SK-N-SH treated with all-trans-retinoic acid at 6 μM for 48 hours (cell line): ENCODE data around the gene CHRM4.

Source experiments
- ATAC-seq: fragments of 200-7000 bp; cut with Tn5 transposase; 3 replicates; pipeline ENCODE4 v1.9.1; 2020; ENCODE audit warnings: mild to moderate bottlenecking, moderate library complexity
- ARNTL ChIP-seq: fragments of 450-650 bp; formaldehyde crosslinking; IDR thresholded peaks from 2 replicates; pipeline ENCODE4 v1.5.0; 2020; ENCODE audit warnings: low read depth, mild to moderate bottlenecking, moderate library complexity, borderline replicate concordance
- CREB5 ChIP-seq: fragments of 250-450 bp; sonication (Bioruptor Pico); IDR thresholded peaks from 2 replicates; pipeline ENCODE4 v1.5.1; 2020; ENCODE audit warnings: low read depth, mild to moderate bottlenecking, moderate library complexity
- CSRNP3 ChIP-seq: fragments of 250-450 bp; sonication (Bioruptor Pico); IDR thresholded peaks from 2 replicates; pipeline ENCODE4 v1.5.1; 2021; ENCODE audit warnings: mild to moderate bottlenecking, moderate library complexity
- GLIS3 ChIP-seq: fragments of 250-450 bp; sonication (Bioruptor Pico); IDR thresholded peaks from 2 replicates; pipeline ENCODE4 v1.5.0; 2020; ENCODE audit warnings: mild to moderate bottlenecking, moderate library complexity
- ISL1 ChIP-seq: fragments of 250-450 bp; sonication (Bioruptor Pico); IDR thresholded peaks from 2 replicates; pipeline ENCODE4 v2.1.2; 2022; ENCODE audit warnings: mild to moderate bottlenecking, moderate library complexity
- OSR1 ChIP-seq: fragments of 250-450 bp; sonication (Bioruptor Pico); IDR thresholded peaks from 2 replicates; pipeline ENCODE4 v1.8.0; 2022; ENCODE audit warnings: moderate library complexity, mild to moderate bottlenecking, inconsistent platforms
- PPARA ChIP-seq: fragments of 250-450 bp; sonication (Bioruptor Pico); IDR thresholded peaks from 2 replicates; pipeline ENCODE4 v1.5.0; 2020; ENCODE audit warnings: mild to moderate bottlenecking, borderline replicate concordance
- RARB ChIP-seq: fragments of 250-450 bp; sonication (Bioruptor Pico); IDR thresholded peaks from 2 replicates; pipeline ENCODE4 v1.8.0; 2021; ENCODE audit warnings: mild to moderate bottlenecking, moderate library complexity
- SNAI2 ChIP-seq: fragments of 250-450 bp; sonication (Bioruptor Pico); IDR thresholded peaks from 2 replicates; pipeline ENCODE4 v1.5.0; 2020; ENCODE audit warnings: mild to moderate bottlenecking, moderate library complexity
- TCF4 ChIP-seq: fragments of 250-450 bp; sonication (Bioruptor Pico); IDR thresholded peaks from 2 replicates; pipeline ENCODE4 v1.8.0; 2021; ENCODE audit warnings: mild to moderate bottlenecking, moderate library complexity, borderline replicate concordance
- TOX ChIP-seq: fragments of 250-450 bp; sonication (Bioruptor Pico); IDR thresholded peaks from 2 replicates; pipeline ENCODE4 v1.8.0; 2021; ENCODE audit warnings: mild to moderate bottlenecking, moderate library complexity, borderline replicate concordance
- TSHZ2 ChIP-seq: fragments of 250-450 bp; sonication (Bioruptor Pico); IDR thresholded peaks from 2 replicates; pipeline ENCODE4 v1.5.0; 2020; ENCODE audit warnings: mild to moderate bottlenecking, moderate library complexity
- ZC3H10 ChIP-seq: fragments of 250-450 bp; sonication (Bioruptor Pico); IDR thresholded peaks from 2 replicates; pipeline ENCODE4 v1.5.1; 2021; ENCODE audit warnings: mild to moderate bottlenecking, moderate library complexity
- ZFP3 ChIP-seq: fragments of 250-450 bp; sonication (Bioruptor Pico); IDR thresholded peaks from 2 replicates; pipeline ENCODE4 v1.5.0; 2020; ENCODE audit warnings: mild to moderate bottlenecking, moderate library complexity
- ZFP30 ChIP-seq: fragments of 450-650 bp; formaldehyde crosslinking; IDR thresholded peaks from 2 replicates; pipeline ENCODE4 v1.5.0; 2022; ENCODE audit warnings: mild to moderate bottlenecking, moderate library complexity
- ZNF70 ChIP-seq: fragments of 450-650 bp; formaldehyde crosslinking; IDR thresholded peaks from 2 replicates; pipeline ENCODE4 v1.5.0; 2020; ENCODE audit warnings: mild to moderate bottlenecking, moderate library complexity
- ZNF8 ChIP-seq: fragments of 450-650 bp; formaldehyde crosslinking; IDR thresholded peaks from 2 replicates; pipeline ENCODE4 v1.5.0; 2020; ENCODE audit warnings: mild to moderate bottlenecking, moderate library complexity

Gene CHRM4

GRCh38 chr11:46345881-46346484 is 45.6 kb downstream of the CHRM4 start:
- no peak for ATAC-seq
- TF ChIP-seq CSRNP3, result no peak
- no peak for TF ChIP-seq ZC3H10 (CRISPR knock-in tag)
- TF ChIP-seq ARNTL, result no peak

- ATAC-seq, result no peak
- no peak for TF ChIP-seq TOX (CRISPR knock-in tag)
- no peak for TF ChIP-seq ZC3H10 (CRISPR knock-in tag)
- no peak for TF ChIP-seq CSRNP3
These were observed 46.4 kb downstream of the CHRM4 start for GRCh38 chr11:46345131-46345597.

- no peak for ATAC-seq
These were observed 48.1 kb downstream of the CHRM4 start for GRCh38 chr11:46343520-46343919.

GRCh38 chr11:46342239-46342638 is 49.3 kb downstream of the CHRM4 start:
- no peak for ATAC-seq
- TF ChIP-seq TOX (CRISPR knock-in tag), result no peak
- TF ChIP-seq SNAI2 (CRISPR knock-in tag), result no peak
- TF ChIP-seq TSHZ2, result no peak
- no peak for TF ChIP-seq PPARA
- TF ChIP-seq ZNF8 (CRISPR knock-in tag), result no peak
- TF ChIP-seq CSRNP3, result no peak
- TF ChIP-seq ZNF70, result no peak
- TF ChIP-seq, all 23 proteins: peak for 0

More at GRCh38 chr11:46343520-46343919, 48.1 kb downstream of the CHRM4 start:
- TF ChIP-seq ZFP3 (CRISPR knock-in tag) (no peak), CREB5 (CRISPR knock-in tag) (no peak), OSR1 (no peak), TCF4 (CRISPR knock-in tag) (no peak), GLIS3 (CRISPR knock-in tag) (no peak), ISL1 (CRISPR knock-in tag) (no peak), ZNF8 (CRISPR knock-in tag) (no peak), ZFP30 (CRISPR knock-in tag) (no peak), CSRNP3 (no peak), RARB (CRISPR knock-in tag) (no peak), ZC3H10 (CRISPR knock-in tag) (no peak)
